NCI-H748 (cell line): Measurements from ENCODE around the gene KCNIP1.

ENCODE experiments used
- DNase-seq: peaks from one replicate; lab custom pipeline; 2025; ENCODE audit not compliant: unreplicated experiment; lab: John Stamatoyannopoulos, UW

The KCNIP1 gene

GRCh38 chr5:170508036-170508435, 4.2 kb downstream of the KCNIP1 start:
- no peak for DNase-seq

- no peak for DNase-seq
These were observed 5.0 kb downstream of the KCNIP1 start for GRCh38 chr5:170508660-170509347.

GRCh38 chr5:170509348-170509660, 5.5 kb downstream of the KCNIP1 start:
- DNase-seq: no peak

GRCh38 chr5:170510126-170510525, 6.3 kb downstream of the KCNIP1 start:
- DNase-seq: no peak

GRCh38 chr5:170510559-170510958, 6.7 kb downstream of the KCNIP1 start:
- no peak for DNase-seq

GRCh38 chr5:170511551-170512258, 7.9 kb downstream of the KCNIP1 start:
- DNase-seq: no peak

GRCh38 chr5:170513856-170514525, 10.2 kb downstream of the KCNIP1 start:
- no peak for DNase-seq

GRCh38 chr5:170517411-170517810, 13.6 kb downstream of the KCNIP1 start:
- DNase-seq: no peak

GRCh38 chr5:170518277-170518676, 14.5 kb downstream of the KCNIP1 start:
- DNase-seq: no peak

- DNase-seq: no peak
These were observed 15.7 kb downstream of the KCNIP1 start for GRCh38 chr5:170519549-170519948.

- no peak for DNase-seq
These were observed 16.6 kb downstream of the KCNIP1 start for GRCh38 chr5:170520372-170520771.

GRCh38 chr5:170522211-170523141, 18.7 kb downstream of the KCNIP1 start:
- DNase-seq: peak; percentile 13

GRCh38 chr5:170523142-170523551, 19.3 kb downstream of the KCNIP1 start:
- DNase-seq: peak; percentile 83

- no peak for DNase-seq
These were observed 20.0 kb downstream of the KCNIP1 start for GRCh38 chr5:170523830-170524229.

GRCh38 chr5:170524576-170524975, 20.8 kb downstream of the KCNIP1 start:
- no peak for DNase-seq

GRCh38 chr5:170525470-170526211, 21.8 kb downstream of the KCNIP1 start:
- no peak for DNase-seq

GRCh38 chr5:170527991-170528390, 24.2 kb downstream of the KCNIP1 start:
- DNase-seq: no peak

- DNase-seq: no peak
These were observed 25.2 kb downstream of the KCNIP1 start for GRCh38 chr5:170528976-170529375.

GRCh38 chr5:170532935-170533334, 29.1 kb downstream of the KCNIP1 start:
- no peak for DNase-seq

GRCh38 chr5:170533383-170533782, 29.6 kb downstream of the KCNIP1 start:
- DNase-seq: peak; percentile 20
